Stimulated activated CD4-positive, alpha-beta T cell treated with anti-CD3 and anti-CD28 coated beads, Interleukin-15, amount 100 ng/mL, for 1 hour (primary cell): ENCODE measurements around the gene PGK1.
"Not testable (repeated sequence)": the region's sequence is repeated elsewhere in the genome, so short reads cannot be mapped to it uniquely, and the experiment has no call there.

Experiments
- DNase-seq, 2 donors: peaks; one replicate each; pipeline ENCODE4 v3.0.0-alpha.2; 2020; ENCODE audit warnings: low read depth in 1 of 2, low spot score in 1 of 2

Gene PGK1

GRCh38 chrX:78111140-78111931 lies 7.3 kb downstream of the PGK1 start:
- no peak for DNase-seq

GRCh38 chrX:78116365-78116764 lies 12.3 kb downstream of the PGK1 start:
- no peak for DNase-seq

GRCh38 chrX:78116766-78117165 lies 12.7 kb downstream of the PGK1 start:
- DNase-seq: no peak

- no peak for DNase-seq
Observed at GRCh38 chrX:78118628-78119027, 14.6 kb downstream of the PGK1 start.

- DNase-seq: no peak
Observed at GRCh38 chrX:78119521-78120227, 15.6 kb downstream of the PGK1 start.

GRCh38 chrX:78123190-78123589 lies 19.1 kb downstream of the PGK1 start:
- no peak for DNase-seq

GRCh38 chrX:78124307-78124706 lies 20.3 kb downstream of the PGK1 start:
- DNase-seq: no peak

GRCh38 chrX:78125148-78125547 lies 21.1 kb downstream of the PGK1 start:
- DNase-seq: no peak

- not testable (repeated sequence) for DNase-seq
Observed at GRCh38 chrX:78125781-78126180, 21.7 kb downstream of the PGK1 start.

GRCh38 chrX:78129714-78130113 lies 25.7 kb downstream of the PGK1 start:
- DNase-seq: no peak

GRCh38 chrX:78130396-78130795 lies 26.3 kb downstream of the PGK1 start:
- no peak for DNase-seq

- DNase-seq: no peak
Observed at GRCh38 chrX:78131117-78131516, 27.1 kb downstream of the PGK1 start.

GRCh38 chrX:78133238-78133960 lies 29.4 kb downstream of the PGK1 start:
- no peak for DNase-seq

- DNase-seq: peak; percentile 52 to 70
Observed at GRCh38 chrX:78139160-78140123, 35.4 kb downstream of the PGK1 start, which contains the start of gene TAF9B. TAF9B (minus strand) TSS chrX:78139650; CDS start chrX:78139611, 39 bp downstream.

- DNase-seq: no peak
Observed at GRCh38 chrX:78140206-78140605, 36.2 kb downstream of the PGK1 start.

- not testable (repeated sequence) for DNase-seq
Observed at GRCh38 chrX:78147002-78147540, 43.0 kb downstream of the PGK1 start.

- DNase-seq: not testable (repeated sequence)
Observed at GRCh38 chrX:78157373-78157772, 53.3 kb downstream of the PGK1 start.

GRCh38 chrX:78157846-78158245 lies 53.8 kb downstream of the PGK1 start:
- not testable (repeated sequence) for DNase-seq

GRCh38 chrX:78160711-78161110 lies 56.7 kb downstream of the PGK1 start:
- DNase-seq: not testable (repeated sequence)

GRCh38 chrX:78163175-78163574 lies 59.1 kb downstream of the PGK1 start:
- not testable (repeated sequence) for DNase-seq
